ENCODE data around the gene FAIM2.
"Not testable (repeated sequence)": the region's sequence is repeated elsewhere in the genome, so short reads cannot be mapped to it uniquely, and the experiment has no call there.

The FAIM2 gene

GRCh38 chr12:49860921-49861320 is 42.8 kb downstream of the FAIM2 start:
- H3K36me3 ChIP-seq (ENCODE audit: control insufficient read depth, insufficient read depth, low read length); H3K4me1 ChIP-seq (ENCODE audit: control insufficient read depth, insufficient read depth, low read length); H3K9me3 ChIP-seq (ENCODE audit: control insufficient read depth, insufficient read depth, low read length); H3K4me3 ChIP-seq (ENCODE audit: low read depth, low read length); H3K27me3 ChIP-seq (ENCODE audit: control insufficient read depth, insufficient read depth, low read length); H3K9ac ChIP-seq (ENCODE audit: low read depth, low read length): not testable (repeated sequence)

GRCh38 chr12:49855890-49856289 is 47.8 kb downstream of the FAIM2 start:
- not testable (repeated sequence) for H3K36me3 ChIP-seq (ENCODE audit: control insufficient read depth, insufficient read depth, low read length); H3K27me3 ChIP-seq (ENCODE audit: control insufficient read depth, insufficient read depth, low read length); H3K4me1 ChIP-seq (ENCODE audit: control insufficient read depth, insufficient read depth, low read length); H3K9me3 ChIP-seq (ENCODE audit: control insufficient read depth, insufficient read depth, low read length); H3K9ac ChIP-seq (ENCODE audit: low read depth, low read length); H3K4me3 ChIP-seq (ENCODE audit: low read depth, low read length)

DNA sequence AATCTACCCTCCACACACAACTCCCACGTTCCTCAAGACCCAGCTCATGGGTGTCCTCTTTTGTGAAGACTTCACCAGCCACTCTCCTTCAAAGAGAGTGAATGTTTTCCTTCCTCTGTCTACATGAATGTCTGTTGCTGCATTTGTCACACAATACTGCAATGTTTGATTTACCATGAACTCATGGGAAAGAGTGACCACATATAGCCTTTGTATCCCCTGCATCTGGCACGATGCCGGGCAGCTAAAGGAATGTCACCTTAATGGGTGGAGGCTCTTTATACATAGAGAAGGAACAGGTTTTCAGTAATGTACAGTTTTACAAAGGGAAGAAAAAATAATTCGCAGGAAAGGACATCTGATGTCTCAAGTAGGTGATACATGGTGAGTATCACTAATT is 48.7 kb downstream of the FAIM2 start:
- no peak overlapping the region for H3K9ac ChIP-seq (ENCODE audit: low read depth, low read length)
- H3K4me3 ChIP-seq (ENCODE audit: low read depth, low read length), result no peak overlapping the region
- H3K9me3 ChIP-seq (ENCODE audit: control insufficient read depth, insufficient read depth, low read length), result no peaks in the 10 kb centered on the region
- no peaks in the 10 kb centered on the region for H3K4me1 ChIP-seq (ENCODE audit: control insufficient read depth, insufficient read depth, low read length)
- H3K36me3 ChIP-seq (ENCODE audit: control insufficient read depth, insufficient read depth, low read length), result no peaks in the 10 kb centered on the region
- H3K27me3 ChIP-seq (ENCODE audit: control insufficient read depth, insufficient read depth, low read length), result no peaks in the 10 kb centered on the region

DNA sequence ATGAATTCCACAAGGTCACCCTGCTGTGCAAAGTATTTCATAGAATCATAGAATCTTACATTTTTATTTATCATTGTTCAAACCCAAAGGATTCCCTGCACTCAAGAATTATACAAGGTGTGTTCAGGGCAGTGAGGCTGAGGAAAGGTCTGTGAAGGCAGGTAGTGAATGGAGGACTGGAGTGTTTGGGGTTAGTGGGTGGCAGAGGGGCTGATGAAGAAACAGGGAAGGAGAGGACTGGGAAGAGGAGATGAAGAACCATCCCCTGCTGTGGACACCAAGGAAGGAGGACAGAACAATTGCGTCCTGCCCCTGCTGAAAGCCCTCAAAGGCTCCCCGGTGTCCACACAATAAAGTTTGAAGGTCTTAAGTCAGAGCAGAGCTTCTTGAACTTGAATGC is 50.0 kb downstream of the FAIM2 start:
- Histone ChIP-seq H3K9me3 (ENCODE audit: control insufficient read depth, insufficient read depth, low read length) (no peaks in the 10 kb centered on the region), H3K36me3 (ENCODE audit: control insufficient read depth, insufficient read depth, low read length) (no peaks in the 10 kb centered on the region), H3K27me3 (ENCODE audit: control insufficient read depth, insufficient read depth, low read length) (no peaks in the 10 kb centered on the region), H3K4me1 (ENCODE audit: control insufficient read depth, insufficient read depth, low read length) (no peaks in the 10 kb centered on the region), H3K9ac (ENCODE audit: low read depth, low read length) (no peak overlapping the region), H3K4me3 (ENCODE audit: low read depth, low read length) (no peak overlapping the region)

DNA sequence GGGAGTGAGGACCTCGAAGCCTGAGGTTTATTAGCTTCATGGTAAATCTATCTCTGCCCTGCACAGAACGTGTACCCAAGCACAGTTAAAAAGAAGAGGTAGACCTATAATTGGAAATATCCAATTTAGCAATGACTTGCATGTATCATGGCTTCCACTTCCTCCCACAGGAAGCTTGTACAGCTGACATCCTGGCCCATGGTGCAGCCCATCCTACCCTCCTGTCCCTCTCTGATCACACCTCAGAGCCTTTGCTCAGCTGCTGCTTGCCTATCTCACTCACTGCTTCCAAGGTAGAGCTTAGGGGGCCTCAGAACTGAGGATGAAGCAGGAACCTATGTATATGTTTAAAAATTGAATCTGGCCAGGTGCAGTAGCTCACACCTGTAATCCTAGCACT is 56.5 kb downstream of the FAIM2 start:
- no peak overlapping the region for H3K9ac ChIP-seq (ENCODE audit: low read depth, low read length)
- H3K36me3 ChIP-seq (ENCODE audit: control insufficient read depth, insufficient read depth, low read length), result no peaks in the 10 kb centered on the region
- no peak overlapping the region for H3K4me3 ChIP-seq (ENCODE audit: low read depth, low read length)
- no peaks in the 10 kb centered on the region for H3K9me3 ChIP-seq (ENCODE audit: control insufficient read depth, insufficient read depth, low read length)
- H3K4me1 ChIP-seq (ENCODE audit: control insufficient read depth, insufficient read depth, low read length), result no peaks in the 10 kb centered on the region
- peaks cover 4% of the 10 kb centered on the region for H3K27me3 ChIP-seq (ENCODE audit: control insufficient read depth, insufficient read depth, low read length)

DNA sequence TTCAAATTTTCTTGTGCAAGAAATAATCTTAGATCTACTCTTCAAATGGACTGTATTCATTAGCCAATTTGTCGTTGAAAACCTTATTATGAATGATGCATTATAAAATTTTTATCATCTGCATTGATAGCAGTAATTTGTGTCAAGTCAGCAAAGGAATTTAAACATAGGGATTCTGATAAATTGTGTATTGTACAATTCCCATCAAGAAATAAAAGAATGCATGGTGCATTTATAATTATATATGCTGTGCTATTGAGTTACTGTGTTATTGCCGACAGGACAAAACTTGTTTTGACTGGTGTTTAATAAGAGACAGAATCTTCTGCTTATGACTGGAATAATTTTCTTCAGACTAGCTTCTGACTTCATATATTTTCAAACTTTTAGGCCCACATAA is 57.7 kb downstream of the FAIM2 start:
- H3K4me1 ChIP-seq (ENCODE audit: control insufficient read depth, insufficient read depth, low read length), result peaks cover 3% of the 10 kb centered on the region
- H3K36me3 ChIP-seq (ENCODE audit: control insufficient read depth, insufficient read depth, low read length), result no peaks in the 10 kb centered on the region
- no peaks in the 10 kb centered on the region for H3K9me3 ChIP-seq (ENCODE audit: control insufficient read depth, insufficient read depth, low read length)
- H3K9ac ChIP-seq (ENCODE audit: low read depth, low read length), result no peak overlapping the region
- peaks cover 4% of the 10 kb centered on the region for H3K27me3 ChIP-seq (ENCODE audit: control insufficient read depth, insufficient read depth, low read length)
- H3K4me3 ChIP-seq (ENCODE audit: low read depth, low read length), result no peak overlapping the region

DNA sequence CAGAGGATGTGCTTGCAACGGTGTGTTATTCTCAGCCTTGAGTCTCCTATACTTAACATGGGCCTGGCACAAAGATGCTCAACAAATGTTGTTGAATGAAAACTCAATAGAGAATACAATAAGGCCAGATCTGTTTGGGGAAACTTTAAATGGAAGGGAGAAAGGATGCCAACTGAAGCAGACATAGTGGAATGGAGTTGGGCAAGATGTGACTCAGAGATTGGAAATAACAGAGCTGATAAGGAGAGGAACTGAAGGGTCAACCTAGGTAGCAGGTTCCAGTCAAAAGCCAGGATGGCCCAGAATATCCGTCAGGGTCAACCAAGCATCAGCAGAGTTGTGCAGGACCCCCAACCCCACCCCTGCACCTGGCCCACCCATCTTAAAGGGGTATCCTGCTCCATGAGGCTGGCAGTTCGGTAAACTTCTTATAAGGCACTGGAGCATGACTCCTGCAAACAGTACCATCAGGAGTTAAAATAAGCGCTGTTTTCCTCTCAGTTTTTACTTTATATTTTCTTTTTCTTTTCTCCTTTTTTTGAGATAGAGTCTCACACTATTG is 59.7 kb downstream of the FAIM2 start:
- peaks cover 4% of the 10 kb centered on the region for H3K27me3 ChIP-seq (ENCODE audit: control insufficient read depth, insufficient read depth, low read length)
- no peaks in the 10 kb centered on the region for H3K36me3 ChIP-seq (ENCODE audit: control insufficient read depth, insufficient read depth, low read length)
- H3K4me1 ChIP-seq (ENCODE audit: control insufficient read depth, insufficient read depth, low read length), result peaks cover 3% of the 10 kb centered on the region
- H3K9me3 ChIP-seq (ENCODE audit: control insufficient read depth, insufficient read depth, low read length), result no peaks in the 10 kb centered on the region
- no peak overlapping the region for H3K9ac ChIP-seq (ENCODE audit: low read depth, low read length)
- no peak overlapping the region for H3K4me3 ChIP-seq (ENCODE audit: low read depth, low read length)

GRCh38 chr12:49843411-49843810 is 60.3 kb downstream of the FAIM2 start:
- Histone ChIP-seq H3K36me3 (ENCODE audit: control insufficient read depth, insufficient read depth, low read length) (no peaks in the 10 kb centered on the region), H3K9ac (ENCODE audit: low read depth, low read length) (peak overlapping the region; percentile 48), H3K27me3 (ENCODE audit: control insufficient read depth, insufficient read depth, low read length) (peaks cover 3% of the 10 kb centered on the region), H3K4me3 (ENCODE audit: low read depth, low read length) (peak overlapping the region; percentile 93), H3K9me3 (ENCODE audit: control insufficient read depth, insufficient read depth, low read length) (no peaks in the 10 kb centered on the region), H3K4me1 (ENCODE audit: control insufficient read depth, insufficient read depth, low read length) (peaks cover 3% of the 10 kb centered on the region)

DNA sequence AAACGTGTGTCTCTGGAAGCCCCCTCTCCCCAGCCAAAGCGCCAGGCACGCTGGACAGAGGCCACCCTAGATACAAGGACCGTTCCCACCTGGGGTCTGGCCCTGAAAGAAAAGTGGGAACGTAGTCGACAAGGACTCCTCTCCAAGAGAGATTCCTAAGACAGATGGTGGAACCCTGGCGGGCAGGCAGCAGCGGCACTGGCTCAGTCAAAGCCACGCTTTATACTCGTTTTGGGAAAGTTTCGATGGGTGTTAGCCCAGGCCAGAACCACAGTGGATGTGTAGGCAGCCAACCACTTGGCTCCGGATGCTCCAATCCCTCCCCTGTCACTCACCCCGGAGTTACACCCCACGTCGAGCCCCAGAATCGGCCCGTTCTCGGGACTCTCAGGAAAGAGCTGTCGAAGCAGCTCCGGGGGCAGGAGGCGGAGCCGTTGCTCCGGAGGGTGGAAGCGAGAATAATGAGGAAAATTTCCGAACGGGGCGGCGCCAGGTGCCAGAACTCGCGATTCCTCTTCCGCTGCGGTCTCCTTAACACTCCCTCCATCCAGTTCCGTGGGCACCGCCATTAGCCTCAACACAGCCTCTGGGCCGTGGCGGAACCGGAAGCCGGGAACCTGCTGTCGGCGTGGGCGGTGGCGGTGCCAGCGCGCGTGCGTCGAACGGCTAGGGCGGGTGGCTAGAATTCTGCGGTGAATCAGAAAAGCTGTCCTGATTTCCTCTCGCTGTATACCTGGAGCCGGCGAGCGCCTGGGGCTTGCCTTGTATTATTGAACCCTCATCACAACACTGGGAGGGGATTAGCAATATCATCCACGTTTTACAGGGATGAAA is 61.0 kb downstream of the FAIM2 start, which contains the start of gene BCDIN3D:
TSS of gene BCDIN3D (minus strand) at position 588 of the 834 bp plus-strand sequence. CDS start at position 569, 19 bp downstream.
- Histone ChIP-seq H3K9me3 (ENCODE audit: control insufficient read depth, insufficient read depth, low read length) (no peaks in the 10 kb centered on the region), H3K27me3 (ENCODE audit: control insufficient read depth, insufficient read depth, low read length) (no peaks in the 10 kb centered on the region), H3K36me3 (ENCODE audit: control insufficient read depth, insufficient read depth, low read length) (no peaks in the 10 kb centered on the region), H3K9ac (ENCODE audit: low read depth, low read length) (peak within 1 kb of the TSS; percentile 83), H3K4me1 (ENCODE audit: control insufficient read depth, insufficient read depth, low read length) (peaks cover 3% of the 10 kb centered on the region), H3K4me3 (ENCODE audit: low read depth, low read length) (peak within 1 kb of the TSS; percentile 93)

DNA sequence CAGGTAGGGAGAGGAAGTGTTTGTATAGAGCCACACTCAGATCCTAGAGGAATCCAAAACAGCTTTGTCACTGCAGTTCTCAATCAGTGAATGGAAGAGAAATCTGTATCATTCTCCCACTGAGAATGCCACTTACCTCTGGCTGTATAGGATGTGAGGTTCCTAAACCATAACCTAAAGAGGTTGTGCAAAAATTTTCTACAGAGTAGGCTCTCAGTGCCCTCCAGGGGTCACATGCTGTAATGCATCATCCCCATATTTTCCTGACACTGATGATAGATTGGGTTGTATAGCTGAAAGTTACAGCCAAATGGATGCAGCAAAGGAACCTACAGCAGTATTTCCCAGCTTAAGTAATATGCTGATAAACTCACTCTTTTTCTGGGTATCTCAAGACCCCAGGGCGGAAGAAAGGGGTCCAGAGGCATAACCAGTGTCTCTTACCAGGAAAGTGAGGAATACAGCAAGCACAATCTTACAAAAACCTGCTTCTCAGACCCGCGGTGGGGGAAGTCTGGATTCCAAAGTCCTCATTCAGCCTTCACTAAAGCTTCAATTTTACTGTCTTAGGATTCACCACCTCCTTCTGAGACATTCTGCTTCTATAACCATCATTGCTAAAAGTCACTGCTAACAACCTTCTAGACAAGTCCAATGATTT is 64.6 kb downstream of the FAIM2 start:
- no peaks in the 10 kb centered on the region for H3K27me3 ChIP-seq (ENCODE audit: control insufficient read depth, insufficient read depth, low read length)
- no peaks in the 10 kb centered on the region for H3K36me3 ChIP-seq (ENCODE audit: control insufficient read depth, insufficient read depth, low read length)
- no peak overlapping the region for H3K4me3 ChIP-seq (ENCODE audit: low read depth, low read length)
- peaks cover 3% of the 10 kb centered on the region for H3K4me1 ChIP-seq (ENCODE audit: control insufficient read depth, insufficient read depth, low read length)
- H3K9ac ChIP-seq (ENCODE audit: low read depth, low read length), result no peak overlapping the region
- H3K9me3 ChIP-seq (ENCODE audit: control insufficient read depth, insufficient read depth, low read length), result no peaks in the 10 kb centered on the region

DNA sequence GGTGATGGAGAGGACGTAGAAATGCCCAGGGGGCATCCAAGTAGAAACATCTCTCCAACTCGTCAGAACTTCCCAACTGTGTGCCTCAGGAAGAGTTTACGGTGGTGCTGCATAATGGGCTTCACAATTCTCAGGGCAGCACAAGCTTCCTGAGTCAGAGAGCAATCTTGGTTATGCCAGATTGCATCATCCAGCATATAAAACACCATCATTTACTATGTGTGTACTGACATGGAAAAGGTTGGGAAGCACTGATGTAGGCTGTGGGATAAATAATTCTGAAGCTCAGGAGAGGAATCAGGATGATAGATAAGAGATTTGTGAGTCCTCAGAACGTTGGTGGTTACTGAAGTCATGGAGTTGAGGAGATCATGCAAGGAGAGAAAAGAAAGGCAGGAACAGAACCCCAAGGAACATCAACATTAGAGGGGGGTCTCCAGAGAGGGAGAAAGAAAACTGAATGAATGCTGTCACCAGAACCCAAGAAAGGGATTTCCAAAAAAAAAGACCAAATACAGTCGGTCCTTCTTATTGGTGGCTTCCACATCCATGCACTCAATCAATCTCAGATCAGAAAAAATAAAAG is 70.8 kb downstream of the FAIM2 start:
- no peaks in the 10 kb centered on the region for H3K36me3 ChIP-seq (ENCODE audit: control insufficient read depth, insufficient read depth, low read length)
- H3K4me3 ChIP-seq (ENCODE audit: low read depth, low read length), result no peak overlapping the region
- H3K9me3 ChIP-seq (ENCODE audit: control insufficient read depth, insufficient read depth, low read length), result no peaks in the 10 kb centered on the region
- H3K9ac ChIP-seq (ENCODE audit: low read depth, low read length), result no peak overlapping the region
- H3K4me1 ChIP-seq (ENCODE audit: control insufficient read depth, insufficient read depth, low read length), result no peaks in the 10 kb centered on the region
- no peaks in the 10 kb centered on the region for H3K27me3 ChIP-seq (ENCODE audit: control insufficient read depth, insufficient read depth, low read length)
